ENCODE results near the gene VOPP1.
"Not testable (repeated sequence)": the region's sequence is repeated elsewhere in the genome, so short reads cannot be mapped to it uniquely, and the experiment has no call there.

The VOPP1 gene

DNA sequence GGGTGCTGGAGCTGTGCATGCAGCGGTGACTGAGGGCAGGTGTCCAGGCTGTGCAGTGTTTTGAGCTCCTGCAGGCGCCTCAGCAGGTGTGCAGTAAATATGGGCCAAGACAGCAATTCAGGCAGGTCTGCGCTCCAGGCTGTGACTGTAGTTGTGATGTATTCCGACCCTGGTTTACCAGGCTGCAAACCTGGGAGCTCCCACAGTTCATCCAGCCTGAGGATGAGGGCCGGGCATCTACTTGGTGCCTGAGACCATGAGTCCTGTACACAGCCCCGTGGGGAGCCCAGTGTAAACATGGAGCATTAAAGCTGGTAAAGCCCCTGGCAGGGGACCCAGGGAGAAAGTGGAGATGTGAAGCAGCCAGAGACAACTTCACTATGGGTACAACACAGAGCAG lies 82.8 kb downstream of the VOPP1 start:
- no peak for DNase-seq

DNA sequence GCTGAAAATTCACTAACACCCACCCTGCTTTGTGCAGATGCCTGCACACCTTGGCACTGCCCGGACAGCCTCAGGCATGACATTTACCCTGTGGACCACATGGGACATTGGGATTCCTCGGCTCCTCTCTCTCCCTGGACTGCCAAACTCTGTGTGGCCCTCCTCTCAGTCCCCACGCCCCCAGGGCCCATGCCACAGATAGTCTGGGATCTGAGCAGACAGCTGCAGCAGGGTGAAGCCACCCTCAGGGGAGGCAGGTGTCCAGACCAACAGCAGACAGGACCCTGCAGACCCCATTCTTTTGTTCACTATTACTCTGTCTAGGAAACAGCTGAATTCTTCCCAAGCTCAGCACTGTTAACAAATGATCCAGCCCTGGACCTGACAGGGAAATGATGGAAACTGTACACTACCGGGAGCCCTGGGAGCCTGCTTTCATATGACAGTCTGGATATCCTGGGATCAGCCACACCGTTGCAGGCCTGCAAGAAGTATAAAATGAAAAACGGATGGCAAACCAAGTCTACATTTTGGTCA lies 83.4 kb downstream of the VOPP1 start:
- no peak for DNase-seq

DNA sequence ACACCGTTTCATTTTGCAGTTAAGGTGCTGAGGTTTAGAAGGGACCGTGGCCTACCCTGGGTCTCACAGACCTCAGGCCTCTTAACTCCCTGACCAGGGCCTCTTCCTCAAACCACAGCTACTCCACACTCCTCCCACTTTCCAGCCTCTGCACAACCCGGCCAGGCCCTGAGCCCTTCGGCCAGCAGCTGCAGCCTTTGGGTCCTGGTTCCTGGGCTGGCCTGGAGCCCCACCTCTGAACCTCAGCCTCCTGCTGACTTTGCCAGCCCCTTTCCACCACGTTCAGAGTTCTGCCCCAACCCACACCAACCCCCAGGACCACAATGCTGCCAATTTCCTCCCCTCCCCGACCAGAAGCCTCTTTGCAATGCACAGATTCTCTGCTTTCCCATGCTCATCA lies 84.1 kb downstream of the VOPP1 start:
- DNase-seq = no peak

DNA sequence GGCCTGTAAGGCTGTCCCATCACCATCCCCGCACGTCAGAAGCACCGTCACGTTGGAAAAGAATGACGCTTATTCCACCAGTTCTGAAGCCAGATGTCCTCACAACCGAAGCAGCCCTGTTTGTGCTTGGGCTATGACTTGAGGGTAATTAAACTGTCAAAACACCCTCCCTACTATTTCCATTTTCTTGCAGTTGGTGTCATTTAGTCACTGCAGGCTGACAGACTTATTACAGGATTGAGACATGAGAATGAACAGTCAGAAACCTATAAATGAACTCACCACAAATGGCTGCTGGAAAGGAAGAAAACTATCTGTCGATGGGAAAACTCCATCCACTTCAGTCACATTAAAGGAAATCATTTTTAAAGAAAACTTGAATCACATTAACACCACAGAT lies 85.3 kb downstream of the VOPP1 start:
- DNase-seq = no peak

DNA sequence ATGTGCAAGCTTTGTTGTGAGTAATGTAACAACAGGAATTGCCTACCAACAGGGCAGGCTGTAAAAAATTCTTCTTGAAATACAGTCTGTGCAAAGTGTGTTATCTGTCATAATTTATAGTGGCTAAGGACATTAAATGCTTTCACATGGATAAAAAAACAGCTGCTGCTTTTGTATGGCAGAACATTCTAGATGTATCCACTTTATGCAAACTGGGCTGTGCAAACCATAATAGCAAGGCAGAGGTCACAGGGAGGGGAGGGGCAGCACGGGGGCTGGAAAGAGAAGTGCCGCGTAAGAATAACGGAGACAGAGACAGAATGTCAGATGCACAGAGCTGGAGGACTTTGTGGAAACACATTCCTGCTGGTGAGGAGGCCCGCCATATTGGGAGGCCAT lies 86.1 kb downstream of the VOPP1 start:
- no peak for DNase-seq

DNA sequence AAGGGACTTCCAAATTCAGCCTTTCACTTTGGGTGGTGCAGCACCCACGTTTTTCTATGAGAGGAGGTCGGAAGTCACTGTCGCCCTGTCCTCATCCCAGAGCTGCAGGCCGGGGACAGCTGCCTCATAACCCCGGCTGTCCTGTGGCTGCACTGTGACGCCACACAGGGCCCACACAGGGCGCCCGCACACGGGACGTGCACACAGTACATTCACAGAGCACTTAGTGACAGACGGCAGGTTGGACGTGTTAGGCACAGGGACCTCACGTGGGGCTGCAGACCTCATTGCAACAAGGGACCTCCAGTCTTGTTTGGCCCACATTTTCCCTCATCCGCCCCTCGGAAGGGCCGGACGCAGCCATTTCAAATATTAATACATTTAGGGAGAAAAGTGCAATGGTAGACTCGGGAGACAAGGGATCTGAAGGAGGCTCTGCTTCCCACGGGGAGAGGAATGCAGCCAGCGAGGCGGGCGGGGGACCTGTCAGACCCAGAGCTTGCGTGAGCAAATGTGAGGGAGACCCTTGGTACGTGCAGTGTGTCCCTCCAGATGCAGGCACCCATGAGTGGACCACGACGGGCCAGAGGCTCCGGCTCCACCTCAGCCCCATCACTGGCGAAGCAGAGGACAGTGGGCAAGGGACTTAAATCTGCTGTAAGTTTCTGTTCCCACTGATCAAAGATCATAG lies 86.7 kb downstream of the VOPP1 start:
- DNase-seq = no peak

DNA sequence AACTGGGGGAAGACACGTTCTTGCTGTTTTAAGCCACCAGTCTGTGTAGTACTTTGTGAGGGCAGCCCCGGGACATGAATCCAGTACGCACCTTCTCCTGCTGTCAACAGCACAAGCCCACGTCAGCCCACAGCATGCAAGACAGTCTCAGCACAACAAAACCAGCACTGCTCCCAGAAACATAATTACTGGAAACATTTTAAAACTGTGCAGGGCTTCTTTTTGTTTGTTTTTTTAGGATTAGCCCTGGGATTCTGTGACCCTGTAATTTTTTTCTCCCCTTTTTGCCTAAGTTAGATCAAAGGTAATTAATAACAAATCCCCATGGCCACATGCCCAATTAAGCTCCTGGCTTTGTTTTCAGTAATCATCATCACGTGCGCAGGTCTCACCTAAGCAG lies 87.5 kb downstream of the VOPP1 start:
- DNase-seq = no peak

DNA sequence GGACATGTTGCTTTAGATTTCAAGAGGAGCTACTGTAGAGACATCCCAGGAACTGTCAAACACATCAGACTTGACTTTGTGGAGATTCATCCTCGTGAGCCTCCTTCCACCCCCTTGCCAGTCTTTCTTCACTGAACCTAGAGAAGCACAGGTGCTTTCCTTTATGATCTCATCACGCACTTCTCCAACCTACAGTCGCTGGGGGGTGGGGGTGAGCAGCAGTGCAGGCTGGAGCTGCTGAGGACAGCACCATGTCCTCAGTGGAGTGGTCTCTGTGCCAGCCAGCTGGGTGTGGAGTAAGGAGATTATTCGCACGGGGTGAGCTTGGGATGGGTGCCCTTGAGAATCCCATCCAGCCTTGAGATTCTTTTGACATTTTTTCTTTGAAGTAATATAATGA lies 88.1 kb downstream of the VOPP1 start:
- DNase-seq = no peak

DNA sequence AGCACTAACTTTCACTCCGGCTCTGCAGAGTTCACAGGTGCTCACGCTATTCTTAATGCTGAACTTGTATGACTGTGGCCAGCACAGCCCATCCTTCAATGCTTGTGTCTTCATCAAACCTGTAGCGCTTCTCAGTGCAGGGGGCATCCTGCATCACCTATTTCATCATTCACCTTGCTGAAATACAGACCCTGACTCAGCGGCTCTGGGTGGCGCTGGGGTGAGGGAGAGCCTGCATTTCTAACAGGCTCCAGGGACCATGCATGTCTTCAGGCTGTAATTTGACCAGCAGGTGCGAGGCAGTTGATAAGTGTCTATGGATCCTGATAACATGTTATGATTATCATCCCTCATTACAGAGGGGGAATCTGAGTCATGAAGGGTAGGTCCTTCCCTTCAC lies 89.3 kb downstream of the VOPP1 start:
- DNase-seq = no peak

DNA sequence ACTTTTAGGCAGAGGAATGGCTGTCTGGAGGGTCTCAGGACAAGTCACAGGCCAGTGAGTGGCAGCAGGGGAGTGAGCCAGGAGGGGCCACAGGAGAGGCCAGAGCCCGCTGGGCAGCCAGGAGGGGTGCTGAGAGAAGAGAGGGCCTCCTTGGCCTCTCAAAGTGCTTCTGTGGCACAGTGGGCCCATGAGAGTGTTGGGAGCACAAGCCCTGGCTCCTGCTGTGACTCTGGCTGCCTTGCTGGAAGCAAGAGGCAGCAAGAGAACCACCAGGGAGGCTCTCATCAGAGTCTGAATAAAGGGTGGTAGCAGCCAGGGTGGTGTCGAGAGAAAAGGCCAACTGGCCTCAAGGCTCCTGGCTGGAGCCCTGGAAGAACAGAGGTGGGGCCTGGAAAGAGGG lies 91.1 kb downstream of the VOPP1 start:
- no peak for DNase-seq

DNA sequence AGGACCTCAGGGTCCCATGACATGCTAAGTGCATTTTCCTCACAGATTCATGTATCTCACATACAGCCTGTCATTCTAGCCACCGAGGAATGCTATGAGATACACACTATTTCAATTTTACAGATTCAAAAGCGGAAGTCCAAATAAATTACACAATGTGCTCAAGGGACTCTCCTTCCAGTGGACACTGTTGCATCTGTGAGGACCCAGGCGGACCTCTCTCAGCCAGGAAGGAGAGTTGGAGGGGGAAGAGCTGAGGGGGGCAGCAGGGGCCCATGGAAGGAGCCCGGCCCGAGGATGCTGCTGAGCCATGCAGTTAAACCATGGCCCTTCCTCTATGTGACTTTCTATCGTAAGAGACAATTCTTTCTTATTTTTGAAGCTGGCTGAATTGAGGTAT lies 93.6 kb downstream of the VOPP1 start:
- no peak for DNase-seq

DNA sequence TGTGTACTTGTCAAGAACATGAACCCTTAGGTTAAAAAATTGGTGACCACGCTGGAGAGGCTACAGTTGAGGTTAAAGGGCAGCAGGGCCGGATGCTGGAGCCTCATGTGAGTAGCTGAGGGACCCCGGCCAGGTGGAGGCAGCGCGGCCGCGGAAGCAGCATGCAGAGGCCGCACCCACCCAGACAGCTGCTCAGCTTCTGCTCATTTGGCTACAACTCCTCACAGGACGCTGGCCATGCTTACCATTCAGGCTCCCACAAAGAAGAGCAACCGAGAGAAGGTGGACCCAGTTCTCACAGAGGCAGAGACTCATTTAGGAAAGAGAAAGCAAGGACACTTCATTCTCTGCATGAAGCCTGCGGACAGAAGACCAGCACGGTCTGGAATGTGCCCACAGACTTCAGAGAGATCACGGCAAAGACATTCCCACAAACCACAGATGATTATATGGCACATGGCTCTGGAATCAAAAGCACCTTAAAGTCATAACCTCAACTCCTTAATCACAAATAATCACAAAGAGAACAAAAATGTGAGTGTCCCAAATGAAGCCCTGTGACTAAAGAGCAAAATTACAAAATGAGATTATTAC lies 94.4 kb downstream of the VOPP1 start:
- DNase-seq = no peak

DNA sequence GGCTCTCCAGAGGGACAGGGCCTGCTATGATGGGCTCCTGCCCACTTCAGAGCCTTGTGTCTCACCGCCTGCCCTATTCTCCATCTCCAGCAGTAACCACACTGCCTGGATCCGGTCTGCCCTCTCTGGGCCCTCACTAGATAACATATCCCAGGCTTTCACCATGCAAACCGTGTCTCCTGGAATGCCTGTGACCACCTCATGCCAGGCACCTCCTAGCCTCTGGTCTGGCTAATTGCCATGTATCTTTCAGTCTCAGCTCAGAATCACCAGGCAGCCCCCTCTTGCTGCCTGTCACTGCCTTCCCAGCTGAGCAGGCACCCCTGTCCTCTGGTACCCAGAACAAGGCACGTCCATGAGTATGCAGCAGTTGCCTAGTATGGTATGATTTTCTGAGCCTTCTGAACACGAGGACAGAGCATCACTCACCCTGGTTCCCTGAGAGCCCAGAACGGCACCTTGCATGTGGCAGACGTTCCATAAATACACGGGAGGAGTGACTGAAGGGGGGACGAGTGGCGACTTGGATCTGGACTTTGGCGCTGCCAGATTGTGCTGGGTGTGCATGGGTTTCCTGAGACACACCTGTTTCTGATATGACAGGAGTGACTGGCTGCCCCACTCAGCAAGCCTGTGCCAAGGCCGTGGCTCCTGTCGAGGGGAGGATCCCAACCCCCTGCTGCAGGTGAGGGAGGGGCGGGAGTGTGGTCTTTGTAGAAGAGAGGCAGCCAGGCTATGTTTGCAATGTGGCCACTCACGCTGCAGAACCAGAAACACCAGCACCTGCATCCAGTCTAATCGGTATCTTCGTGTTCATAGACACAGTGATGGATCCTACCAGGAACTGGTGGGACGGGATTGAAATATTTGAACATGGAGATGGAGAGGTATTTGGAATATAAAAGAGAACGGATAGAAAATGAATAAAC lies 95.2 kb downstream of the VOPP1 start:
- DNase-seq = no peak

DNA sequence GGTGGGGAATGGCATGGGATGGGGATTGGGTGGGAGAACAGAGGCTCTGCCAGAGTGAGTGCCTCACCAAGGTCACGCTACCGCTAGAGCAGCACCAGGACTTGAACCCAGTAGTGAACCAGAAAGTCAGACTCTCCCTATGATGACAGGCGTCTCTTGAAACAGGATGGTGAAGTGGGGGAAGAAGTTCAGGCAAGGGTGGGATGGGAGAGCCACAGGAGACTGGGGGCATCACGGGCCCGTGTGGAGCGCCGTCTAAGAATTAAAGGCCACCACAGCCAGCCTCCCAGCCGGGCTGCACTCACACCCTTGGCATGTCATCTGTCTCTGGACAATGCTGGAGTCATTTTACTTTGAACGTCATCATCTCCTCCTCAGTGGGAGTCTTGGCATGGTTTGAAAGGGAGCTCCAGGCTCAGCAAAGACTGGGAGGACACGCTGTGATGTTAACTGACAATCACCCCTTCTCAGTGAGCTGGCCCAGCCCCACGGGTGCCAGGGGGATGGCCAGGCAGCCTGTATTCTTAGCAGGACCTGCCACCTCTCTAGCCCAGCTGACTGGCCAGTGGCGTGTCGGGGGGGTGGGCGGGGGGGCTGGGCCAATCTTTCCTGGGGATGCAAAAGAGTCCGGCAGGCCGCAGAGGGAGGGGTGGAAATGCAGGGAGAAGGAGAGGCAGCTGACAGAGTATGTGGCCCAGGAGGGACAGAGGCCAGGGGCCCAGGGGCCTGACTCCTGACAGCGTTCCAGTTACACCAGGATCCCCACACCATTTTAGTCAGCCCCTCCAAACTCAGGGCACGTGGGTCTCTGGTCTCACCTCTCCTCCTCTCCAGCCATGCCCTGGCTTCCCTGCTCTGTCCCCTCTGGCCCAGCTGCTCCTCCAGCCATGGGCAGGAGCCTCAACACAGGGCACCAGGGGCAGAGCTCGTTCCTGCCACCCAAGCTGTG lies 96.2 kb downstream of the VOPP1 start:
- peak in 30 of 51 donors; percentile 7 to 67 (median 38) for DNase-seq

DNA sequence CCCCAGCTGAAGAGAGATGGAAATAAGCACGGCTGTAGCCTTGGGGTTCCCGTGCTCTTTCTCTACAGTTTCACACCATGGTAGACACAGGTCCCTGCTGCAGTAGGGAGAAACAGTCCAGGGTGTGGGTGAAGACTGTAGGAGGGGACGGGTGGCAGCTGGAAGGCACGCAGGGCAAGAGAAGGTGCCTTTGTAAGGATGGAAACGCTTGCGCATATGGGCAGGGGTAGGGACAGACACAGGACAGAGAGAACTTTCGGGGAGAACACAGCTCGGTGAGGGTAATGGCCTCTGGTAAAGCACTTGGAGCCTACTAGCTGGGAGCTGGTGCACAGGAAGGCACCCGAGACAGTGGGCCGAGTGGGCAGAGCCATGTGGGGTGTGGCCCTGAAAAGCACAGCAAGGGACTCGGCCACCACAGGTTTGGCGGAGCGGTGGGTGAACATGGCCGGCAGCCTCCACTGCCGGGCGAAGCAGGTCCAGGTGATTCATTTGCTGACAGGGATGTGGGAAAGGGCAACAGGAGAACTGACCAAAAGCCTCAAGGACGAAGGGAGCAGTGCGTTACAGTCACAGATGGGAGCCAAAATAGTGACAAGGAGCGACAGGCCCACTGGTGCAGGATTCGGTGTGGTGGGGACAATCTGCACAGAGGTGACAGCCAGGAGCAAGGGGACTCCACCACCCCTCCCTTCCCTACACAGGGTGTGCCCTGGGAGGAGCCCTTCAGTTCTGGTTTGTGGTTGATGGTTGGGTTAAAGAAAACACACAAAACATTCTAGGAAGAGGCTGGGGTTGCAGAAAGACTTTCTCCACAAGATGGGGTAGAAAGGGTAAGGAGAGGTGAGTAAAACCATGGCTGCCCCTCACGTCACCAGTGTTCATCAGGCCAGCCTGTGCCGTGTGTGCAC lies 97.1 kb downstream of the VOPP1 start:
- DNase-seq = no peak

DNA sequence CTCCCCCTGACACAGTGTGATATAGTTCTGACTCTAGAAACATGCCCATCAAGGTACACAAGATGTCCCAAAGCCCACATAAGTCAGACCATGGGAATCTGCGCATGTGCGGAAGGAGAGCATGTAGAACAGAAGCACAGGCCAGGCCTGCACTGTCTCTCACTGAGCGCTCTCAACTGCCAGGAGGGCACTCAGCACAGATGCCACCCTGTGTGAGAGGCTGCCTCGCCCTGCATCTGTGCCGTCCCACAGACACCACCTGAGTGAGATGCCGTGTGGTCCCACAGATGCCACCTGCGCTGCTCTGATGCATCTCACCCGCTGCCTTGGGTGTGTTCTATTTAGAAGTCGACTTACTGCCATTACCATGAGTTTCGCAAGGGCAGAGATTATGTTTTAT lies 98.4 kb downstream of the VOPP1 start:
- DNase-seq = no peak

DNA sequence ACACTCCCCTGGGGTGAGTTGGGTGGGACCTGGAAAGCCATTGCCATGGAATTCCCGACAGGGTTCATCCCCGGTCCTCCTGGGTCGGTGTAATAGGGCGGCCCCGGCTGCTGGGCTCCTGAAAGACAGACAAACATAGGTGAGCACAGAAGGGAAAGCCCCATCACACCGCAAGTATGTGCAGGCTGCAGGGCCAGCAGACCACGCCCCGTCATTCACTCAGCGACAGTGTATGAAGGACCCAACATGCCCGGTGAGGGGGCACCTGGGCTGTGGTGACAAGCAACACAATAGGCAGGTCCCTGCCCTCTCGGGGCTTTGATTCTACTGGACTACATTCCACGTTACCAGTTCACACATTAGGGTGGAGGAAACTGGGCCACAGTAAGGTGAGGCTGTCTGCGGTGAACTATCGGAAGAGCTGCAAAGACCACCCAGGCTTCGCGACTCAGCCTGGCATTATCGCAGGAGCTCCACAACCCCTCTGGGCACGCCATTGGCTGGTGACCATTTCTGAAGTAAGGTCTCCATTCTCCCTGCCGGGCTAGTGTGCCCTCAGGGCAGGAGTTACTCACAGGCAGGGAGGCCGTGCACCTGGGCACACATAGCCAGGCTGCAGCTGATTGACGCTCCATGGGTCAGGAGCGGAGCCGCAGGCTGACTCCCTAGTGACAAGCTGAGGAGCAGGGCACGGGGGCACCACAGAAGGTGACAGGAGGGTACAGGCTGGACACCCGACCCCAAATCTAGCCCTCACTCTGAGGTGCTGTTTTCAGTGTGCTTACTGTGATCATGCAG lies 99.2 kb downstream of the VOPP1 start:
- DNase-seq = no peak

DNA sequence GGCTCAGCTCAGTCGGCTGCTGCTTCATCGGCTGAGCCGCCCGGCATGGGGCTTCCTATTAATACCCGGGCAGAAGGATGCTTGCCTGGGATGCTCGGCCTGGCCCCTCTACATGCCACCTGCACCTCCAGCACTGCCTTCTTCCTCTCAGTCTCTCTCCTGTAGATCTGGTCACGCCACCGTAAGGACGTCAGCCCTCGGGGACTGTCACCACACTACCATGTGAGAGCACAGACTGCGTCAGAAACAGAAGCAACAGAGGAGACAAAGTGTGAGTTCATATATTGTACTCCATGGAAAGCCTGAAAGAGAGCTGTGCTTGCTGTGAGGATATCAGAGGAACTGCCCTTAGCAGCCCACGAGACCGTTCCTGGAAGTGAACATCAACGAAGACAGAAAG lies 99.9 kb downstream of the VOPP1 start:
- DNase-seq = not testable (repeated sequence)

DNA sequence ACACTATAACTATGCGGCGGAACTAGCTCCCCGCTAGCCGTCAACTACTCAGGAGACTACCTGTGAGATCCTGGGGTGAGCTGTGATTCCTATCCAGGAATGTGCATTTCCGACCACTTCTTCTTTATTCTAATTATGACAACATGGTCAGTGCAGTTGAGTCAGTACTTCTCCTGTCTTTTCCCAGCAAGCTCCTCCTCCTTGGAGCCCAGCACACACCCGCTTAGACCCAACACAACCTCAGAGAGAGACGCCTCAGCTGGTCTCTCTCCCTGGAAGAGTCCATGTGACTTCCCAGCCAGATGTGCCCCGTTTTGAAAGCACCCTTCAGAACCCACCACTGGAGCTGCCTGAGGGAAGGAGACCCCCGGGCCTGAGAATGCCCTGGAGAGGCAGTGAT lies 100.7 kb downstream of the VOPP1 start:
- not testable (repeated sequence) for DNase-seq

Measured in hypothalamus (tissue), 51 donors.